ENCODE data around the gene IFNA10. TPM values are rescaled to one million over a fixed set of nuclear protein-coding genes. Genes with fewer than 3 reads are reported as not detected.
"Not testable (repeated sequence)": the region's sequence is repeated elsewhere in the genome, so short reads cannot be mapped to it uniquely, and the experiment has no call there.

The IFNA10 gene
- total and polyA plus RNA-seq, 8 donors: not detected

GRCh38 chr9:21182810-21183736, 23.9 kb downstream of the IFNA10 start:
- H3K36me3 ChIP-seq; H3K9me3 ChIP-seq; intact Hi-C loops (cut with DNase I); H3K4me1 ChIP-seq; H3K27me3 ChIP-seq; H3K4me3 ChIP-seq; FAIRE-seq; H3K27ac ChIP-seq: not testable (repeated sequence)
- DNase-seq (peak in 1 of 6 donors; percentile 17), ATAC-seq (peak in 3 of 4 donors; percentile 69 to 87 (median 71))
- TF ChIP-seq CTCF (IDR thresholded peaks at IDR 0.05): peak in 1 of 4 donors; percentile 20
- 30 to 37% methylated on average over 4 of the region's 4 CpGs for WGBS, 2 donors

- WGBS, 2 donors: 72 to 74% methylated on average over 2 of the region's 2 CpGs
- no peak for ATAC-seq
- no peak for DNase-seq
- intact Hi-C loops (cut with DNase I): no loop called here
- no peaks in the 10 kb centered on the region for H3K4me1 ChIP-seq
- no peaks in the 10 kb centered on the region for H3K27me3 ChIP-seq
- TF ChIP-seq CTCF (IDR thresholded peaks at IDR 0.05): no peak
- no peaks in the 10 kb centered on the region for H3K9me3 ChIP-seq
- no peak overlapping the region for H3K4me3 ChIP-seq
- H3K27ac ChIP-seq: no peak overlapping the region
- no peak for FAIRE-seq
- H3K36me3 ChIP-seq: no peaks in the 10 kb centered on the region
Observed at GRCh38 chr9:21174671-21175070, 32.3 kb downstream of the IFNA10 start.

- Histone ChIP-seq H3K9me3 (no peaks in the 10 kb centered on the region), H3K27me3 (no peaks in the 10 kb centered on the region), H3K4me3 (no peak overlapping the region), H3K4me1 (no peaks in the 10 kb centered on the region), H3K27ac (no peak overlapping the region), H3K36me3 (no peaks in the 10 kb centered on the region)
- no peak for FAIRE-seq
- ATAC-seq: no peak
- no peak for DNase-seq
- TF ChIP-seq CTCF (IDR thresholded peaks at IDR 0.05): no peak
- WGBS, 2 donors: 72 to 79% methylated on average over 3 of the region's 3 CpGs
- intact Hi-C loops (cut with DNase I): no loop called here
Observed at GRCh38 chr9:21172156-21172555, 34.8 kb downstream of the IFNA10 start.

- FAIRE-seq (no peak), DNase-seq (no peak), ATAC-seq (no peak)
- H3K36me3 ChIP-seq: no peaks in the 10 kb centered on the region
- H3K27me3 ChIP-seq: no peaks in the 10 kb centered on the region
- WGBS, 2 donors: 39 to 53% methylated on average over 1 of the region's 1 CpG
- H3K4me3 ChIP-seq: no peak overlapping the region
- H3K4me1 ChIP-seq: no peaks in the 10 kb centered on the region
- TF ChIP-seq CTCF (IDR thresholded peaks at IDR 0.05): no peak
- no peaks in the 10 kb centered on the region for H3K9me3 ChIP-seq
- H3K27ac ChIP-seq: no peak overlapping the region
- intact Hi-C loops (cut with DNase I): no loop called here
Observed at GRCh38 chr9:21171351-21171750, 35.6 kb downstream of the IFNA10 start.

- ATAC-seq; FAIRE-seq; H3K4me1 ChIP-seq; H3K4me3 ChIP-seq; H3K27me3 ChIP-seq; H3K27ac ChIP-seq; DNase-seq; H3K9me3 ChIP-seq; H3K36me3 ChIP-seq; intact Hi-C loops (cut with DNase I): not testable (repeated sequence)
- WGBS, 2 donors: 62 to 68% methylated on average over 2 of the region's 2 CpGs
Observed at GRCh38 chr9:21166560-21166959, 40.4 kb downstream of the IFNA10 start, which contains the start of gene IFNA21. Gene IFNA21, minus strand, starts transcription at chr9:21166660. Its CDS starts 48 bp downstream, at chr9:21166612.
